GM12878 (cell line): Measurements from ENCODE around the gene SAMD4A.
"Not testable (repeated sequence)": the region's sequence is repeated elsewhere in the genome, so short reads cannot be mapped to it uniquely, and the experiment has no call there.

ENCODE experiments used
- EGR1 ChIP-seq, 2 experiments: IDR thresholded peaks; 1 replicate in 1 of 2; 2 replicates in 1 of 2; pipeline ENCODE4 v1.6.1; 2011 to 2012; ENCODE audit warnings: low read depth in 2 of 2, low read length in 2 of 2, borderline replicate concordance in 1 of 2, mild to moderate bottlenecking in 1 of 2, moderate library complexity in 1 of 2
- EZH2 ChIP-seq: IDR thresholded peaks from 2 replicates; pipeline ENCODE4 v1.6.1; 2012; ENCODE audit warnings: low read depth, mild to moderate bottlenecking, control low read depth, inconsistent platforms, low read length, borderline replicate concordance; ENCODE audit not compliant: control insufficient read depth
- HDAC6 ChIP-seq: fragments of 200-600 bp; sonication (generic); IDR thresholded peaks from one replicate; pipeline ENCODE4 v1.8.0; 2017; ENCODE audit warnings: antibody characterized with exemption; ENCODE audit not compliant: unreplicated experiment
- LARP7 ChIP-seq: fragments of 450-650 bp; IDR thresholded peaks from 2 replicates; pipeline ENCODE4 v1.6.1; 2017; ENCODE audit warnings: mild to moderate bottlenecking
- PAX5 ChIP-seq: IDR thresholded peaks from 2 replicates; pipeline ENCODE4 v1.6.1; 2011; ENCODE audit warnings: low read depth, low read length, borderline replicate concordance
- RFX5 ChIP-seq: IDR thresholded peaks from 2 replicates; pipeline ENCODE4 v1.6.1; 2011; ENCODE audit warnings: low read depth, low read length, improper control_type of control experiment
- SIN3A ChIP-seq: IDR thresholded peaks from 2 replicates; pipeline ENCODE4 v1.6.1; 2012; ENCODE audit warnings: low read depth, low read length, improper control_type of control experiment
- SIX5 ChIP-seq: IDR thresholded peaks from 2 replicates; pipeline ENCODE4 v1.6.1; 2011; ENCODE audit warnings: mild to moderate bottlenecking, low read depth, low read length, moderate library complexity; ENCODE audit not compliant: severe bottlenecking
- SMC3 ChIP-seq: IDR thresholded peaks from 2 replicates; pipeline ENCODE4 v1.6.1; 2011; ENCODE audit warnings: low read length, improper control_type of control experiment, borderline replicate concordance
- SPI1 ChIP-seq: IDR thresholded peaks from 2 replicates; pipeline ENCODE4 v1.6.1; 2011; ENCODE audit warnings: low read depth, mild to moderate bottlenecking, low read length, moderate library complexity, borderline replicate concordance; ENCODE audit not compliant: insufficient read depth
- TAF1 ChIP-seq: IDR thresholded peaks from 2 replicates; pipeline ENCODE4 v1.6.1; 2011; ENCODE audit warnings: mild to moderate bottlenecking, low read depth, low read length, borderline replicate concordance
- TBL1XR1 ChIP-seq: IDR thresholded peaks from 2 replicates; pipeline ENCODE4 v1.6.1; 2012; ENCODE audit warnings: low read depth, low read length, improper control_type of control experiment
- TCF12 ChIP-seq: IDR thresholded peaks from 2 replicates; pipeline ENCODE4 v1.6.1; 2011; ENCODE audit warnings: low read depth, mild to moderate bottlenecking, low read length
- TF ChIP-seq, protein P1 (sequence below), 3 experiments: IDR thresholded peaks in 2 of 3; conservative IDR thresholded peaks in 1 of 3; 2 replicates each; pipeline ENCODE4 v1.5.1; 2011; ENCODE audit warnings: low read depth in 3 of 3, low read length in 3 of 3, mild to moderate bottlenecking in 3 of 3, control low read depth in 2 of 3, moderate library complexity in 2 of 3, inconsistent platforms in 1 of 3, mixed read lengths in 1 of 3; ENCODE audit not compliant: control insufficient read depth in 2 of 3, insufficient read depth in 1 of 3; ENCODE audit errors: extremely low read depth in 1 of 3

- TF ChIP-seq, protein P1, sequence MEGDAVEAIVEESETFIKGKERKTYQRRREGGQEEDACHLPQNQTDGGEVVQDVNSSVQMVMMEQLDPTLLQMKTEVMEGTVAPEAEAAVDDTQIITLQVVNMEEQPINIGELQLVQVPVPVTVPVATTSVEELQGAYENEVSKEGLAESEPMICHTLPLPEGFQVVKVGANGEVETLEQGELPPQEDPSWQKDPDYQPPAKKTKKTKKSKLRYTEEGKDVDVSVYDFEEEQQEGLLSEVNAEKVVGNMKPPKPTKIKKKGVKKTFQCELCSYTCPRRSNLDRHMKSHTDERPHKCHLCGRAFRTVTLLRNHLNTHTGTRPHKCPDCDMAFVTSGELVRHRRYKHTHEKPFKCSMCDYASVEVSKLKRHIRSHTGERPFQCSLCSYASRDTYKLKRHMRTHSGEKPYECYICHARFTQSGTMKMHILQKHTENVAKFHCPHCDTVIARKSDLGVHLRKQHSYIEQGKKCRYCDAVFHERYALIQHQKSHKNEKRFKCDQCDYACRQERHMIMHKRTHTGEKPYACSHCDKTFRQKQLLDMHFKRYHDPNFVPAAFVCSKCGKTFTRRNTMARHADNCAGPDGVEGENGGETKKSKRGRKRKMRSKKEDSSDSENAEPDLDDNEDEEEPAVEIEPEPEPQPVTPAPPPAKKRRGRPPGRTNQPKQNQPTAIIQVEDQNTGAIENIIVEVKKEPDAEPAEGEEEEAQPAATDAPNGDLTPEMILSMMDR (IDR thresholded peaks at IDR 0.05 in 2 of 3, conservative IDR thresholded peaks at IDR 0.05 in 1 of 3; ENCODE audit: control insufficient read depth in 2 of 3, extremely low read depth in 1 of 3, insufficient read depth in 1 of 3, low read depth in 3 of 3, low read length in 3 of 3) = not testable (repeated sequence)
- TF ChIP-seq SIX5; RFX5; SPI1; SMC3; TAF1; TCF12; EZH2; HDAC6; TBL1XR1; LARP7; SIN3A; PAX5; EGR1 (IDR thresholded peaks at IDR 0.05; ENCODE audit: borderline replicate concordance in 1 of 2, low read depth in 2 of 2, low read length in 2 of 2): not testable (repeated sequence)
Observed at GRCh38 chr14:54624005-54624358, 57.1 kb downstream of the SAMD4A start.
